Retinal pigment epithelial cell (primary cell): ENCODE measurements around the gene MMP21.

ENCODE experiments used
- DNase-seq: peaks from one replicate; pipeline ENCODE4 v3.0.0-alpha.2; 2010; ENCODE audit warnings: low read depth
- H3K4me3 ChIP-seq: 2 replicates; pipeline ENCODE4 v1.5.1; 2011; ENCODE audit warnings: mild to moderate bottlenecking, low read length, control low read depth, moderate library complexity
- CTCF ChIP-seq: conservative IDR thresholded peaks from 2 replicates; pipeline ENCODE4 v1.5.1; 2011; ENCODE audit warnings: low read depth, low read length, control low read depth, inconsistent platforms

Gene MMP21

GRCh38 chr10:125792342-125793300 is 17.0 kb upstream of the MMP21 start:
- TF ChIP-seq CTCF = no peak
- H3K4me3 ChIP-seq = no peak overlapping the region
- no peak for DNase-seq

GRCh38 chr10:125788156-125789034 is 12.8 kb upstream of the MMP21 start:
- H3K4me3 ChIP-seq = no peak overlapping the region
- no peak for DNase-seq
- TF ChIP-seq CTCF = no peak

GRCh38 chr10:125785791-125786190 is 10.2 kb upstream of the MMP21 start:
- DNase-seq = no peak
- no peak overlapping the region for H3K4me3 ChIP-seq
- TF ChIP-seq CTCF = no peak

GRCh38 chr10:125783957-125784356 is 8.3 kb upstream of the MMP21 start:
- no peak overlapping the region for H3K4me3 ChIP-seq
- no peak for DNase-seq
- TF ChIP-seq CTCF = no peak

- TF ChIP-seq CTCF = no peak
- DNase-seq = no peak
- no peak overlapping the region for H3K4me3 ChIP-seq
Measured at GRCh38 chr10:125783408-125783807, 7.8 kb upstream of the MMP21 start.

- H3K4me3 ChIP-seq = no peak overlapping the region
- peak; percentile 68 for DNase-seq
- TF ChIP-seq CTCF = no peak
Measured at GRCh38 chr10:125782616-125783015, 7.0 kb upstream of the MMP21 start.
